T-helper 2 cell treated with Interferon-gamma antibody and Interleukin-4, amounts not matched to agents 100 ng/mL and 5 ng/mL, for 36 hours (primary cell): Measurements from ENCODE around the gene SCARF2. TPM values are rescaled to one million over a fixed set of nuclear protein-coding genes. Genes with fewer than 3 reads are reported as not detected.
"Not testable (repeated sequence)": the region's sequence is repeated elsewhere in the genome, so short reads cannot be mapped to it uniquely, and the experiment has no call there.

ENCODE experiments used
- intact Hi-C: fragments of 100-400 bp; cut with micrococcal nuclease; formaldehyde crosslinking; loops from one replicate; pipeline ENCODE4 v1.15.1; 2023
- total RNA-seq: library from RNA; stranded (reverse); gene quantifications from 2 replicates; pipeline ENCODE4 v1.2.3, GENCODE V29; 2022

Gene SCARF2, protein sequence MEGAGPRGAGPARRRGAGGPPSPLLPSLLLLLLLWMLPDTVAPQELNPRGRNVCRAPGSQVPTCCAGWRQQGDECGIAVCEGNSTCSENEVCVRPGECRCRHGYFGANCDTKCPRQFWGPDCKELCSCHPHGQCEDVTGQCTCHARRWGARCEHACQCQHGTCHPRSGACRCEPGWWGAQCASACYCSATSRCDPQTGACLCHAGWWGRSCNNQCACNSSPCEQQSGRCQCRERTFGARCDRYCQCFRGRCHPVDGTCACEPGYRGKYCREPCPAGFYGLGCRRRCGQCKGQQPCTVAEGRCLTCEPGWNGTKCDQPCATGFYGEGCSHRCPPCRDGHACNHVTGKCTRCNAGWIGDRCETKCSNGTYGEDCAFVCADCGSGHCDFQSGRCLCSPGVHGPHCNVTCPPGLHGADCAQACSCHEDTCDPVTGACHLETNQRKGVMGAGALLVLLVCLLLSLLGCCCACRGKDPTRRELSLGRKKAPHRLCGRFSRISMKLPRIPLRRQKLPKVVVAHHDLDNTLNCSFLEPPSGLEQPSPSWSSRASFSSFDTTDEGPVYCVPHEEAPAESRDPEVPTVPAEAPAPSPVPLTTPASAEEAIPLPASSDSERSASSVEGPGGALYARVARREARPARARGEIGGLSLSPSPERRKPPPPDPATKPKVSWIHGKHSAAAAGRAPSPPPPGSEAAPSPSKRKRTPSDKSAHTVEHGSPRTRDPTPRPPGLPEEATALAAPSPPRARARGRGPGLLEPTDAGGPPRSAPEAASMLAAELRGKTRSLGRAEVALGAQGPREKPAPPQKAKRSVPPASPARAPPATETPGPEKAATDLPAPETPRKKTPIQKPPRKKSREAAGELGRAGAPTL
- total RNA-seq: 1.0 and 1.1 TPM in 2 replicates

GRCh38 chr22:20437613-20438426, at the start of gene SCARF2:
TSS of gene SCARF2 (minus strand) at chr22:20437825. CDS start at chr22:20437754, 71 bp downstream.
- intact Hi-C loops: loop anchor here (10.0 kb wide), 1 partner anchor 283 kb away; the partner anchor contains the start of gene CCDC188

GRCh38 chr22:20486229-20486628, 48.6 kb upstream of the SCARF2 start:
- intact Hi-C loops: no loop called here

DNA sequence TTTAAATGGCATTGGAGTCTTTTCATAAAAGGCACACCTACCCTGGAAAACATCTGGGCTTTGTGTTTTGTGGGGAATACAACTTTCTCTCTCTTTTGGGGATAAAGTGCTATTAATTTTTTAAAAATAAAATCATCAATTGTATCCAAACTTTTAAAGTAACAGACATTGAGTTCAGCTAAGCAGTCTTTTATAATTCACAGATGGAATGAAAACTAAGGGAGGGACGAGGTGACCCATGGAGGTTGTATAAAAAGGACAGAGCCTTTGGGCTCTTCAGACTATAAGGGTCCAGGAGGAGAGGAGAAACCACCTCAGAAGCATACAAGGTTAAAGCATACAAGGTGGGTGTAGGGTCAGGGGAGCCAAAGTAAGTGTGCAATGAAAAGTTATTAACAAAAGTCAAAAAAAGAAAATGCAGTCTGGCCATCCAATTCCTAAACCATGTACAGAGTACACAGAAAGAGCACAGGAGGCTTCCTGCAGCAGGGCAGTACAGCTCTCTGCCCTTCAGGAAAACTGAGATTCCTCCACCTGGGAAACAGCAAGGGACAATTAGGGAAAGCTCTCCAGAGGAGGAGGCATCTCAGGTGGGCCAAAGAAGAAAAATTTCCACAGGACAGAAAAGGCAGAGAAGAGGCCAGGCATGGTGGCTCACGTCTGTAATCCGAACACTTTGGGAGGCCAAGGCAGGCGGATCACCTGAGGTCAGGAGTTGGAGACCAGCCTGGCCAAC, 47.5 kb upstream of the SCARF2 start:
- intact Hi-C loops: no loop called here

- intact Hi-C loops: no loop called here
Measured at GRCh38 chr22:20483771-20484170, 46.1 kb upstream of the SCARF2 start.

GRCh38 chr22:20483143-20483506, 45.5 kb upstream of the SCARF2 start:
- intact Hi-C loops: not testable (repeated sequence)

- intact Hi-C loops: no loop called here
Measured at GRCh38 chr22:20479612-20480196, 42.1 kb upstream of the SCARF2 start.

DNA sequence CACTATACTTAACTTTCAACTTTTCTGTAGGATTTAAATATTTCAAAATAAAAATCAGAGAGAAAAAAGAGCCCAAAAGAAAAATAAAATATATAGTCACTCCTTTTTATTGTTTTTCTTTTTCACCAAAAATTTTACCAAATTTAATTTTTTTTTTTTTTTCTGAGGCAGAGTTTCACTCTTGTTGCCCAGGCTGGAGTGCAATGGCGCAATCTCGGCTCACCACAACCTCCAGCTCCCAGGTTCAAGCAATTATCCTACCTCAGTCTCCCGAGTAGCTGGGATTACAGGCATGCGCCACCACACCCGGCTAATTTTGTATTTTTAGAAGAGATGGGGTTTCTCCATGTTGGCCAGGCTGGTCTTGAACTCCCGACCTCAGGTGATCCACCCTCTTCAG, 40.4 kb upstream of the SCARF2 start:
- intact Hi-C loops: not testable (repeated sequence)

- intact Hi-C loops: loop anchor here (1.0 kb wide), 1 partner anchor 21 kb away; no protein-coding TSS in a partner anchor
Measured at GRCh38 chr22:20475569-20475968, 37.9 kb upstream of the SCARF2 start.

DNA sequence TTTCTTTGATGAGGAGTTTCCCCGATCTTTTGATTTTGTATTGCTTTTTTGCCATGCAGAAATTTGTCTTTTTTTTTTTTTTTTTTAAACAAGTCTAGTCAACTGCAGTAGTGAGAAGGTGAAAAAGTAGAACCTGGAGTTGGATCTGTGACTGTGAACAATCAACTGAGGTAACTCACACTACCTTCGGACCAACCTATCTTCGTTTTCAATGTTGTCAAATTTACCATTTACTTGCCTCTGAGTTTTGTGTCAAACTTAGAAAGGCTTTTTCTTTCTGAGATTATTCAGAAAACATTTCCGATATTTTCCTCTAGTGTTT, 37.5 kb upstream of the SCARF2 start:
- intact Hi-C loops: loop anchor here (1.0 kb wide), 1 partner anchor 21 kb away; no protein-coding TSS in a partner anchor

DNA sequence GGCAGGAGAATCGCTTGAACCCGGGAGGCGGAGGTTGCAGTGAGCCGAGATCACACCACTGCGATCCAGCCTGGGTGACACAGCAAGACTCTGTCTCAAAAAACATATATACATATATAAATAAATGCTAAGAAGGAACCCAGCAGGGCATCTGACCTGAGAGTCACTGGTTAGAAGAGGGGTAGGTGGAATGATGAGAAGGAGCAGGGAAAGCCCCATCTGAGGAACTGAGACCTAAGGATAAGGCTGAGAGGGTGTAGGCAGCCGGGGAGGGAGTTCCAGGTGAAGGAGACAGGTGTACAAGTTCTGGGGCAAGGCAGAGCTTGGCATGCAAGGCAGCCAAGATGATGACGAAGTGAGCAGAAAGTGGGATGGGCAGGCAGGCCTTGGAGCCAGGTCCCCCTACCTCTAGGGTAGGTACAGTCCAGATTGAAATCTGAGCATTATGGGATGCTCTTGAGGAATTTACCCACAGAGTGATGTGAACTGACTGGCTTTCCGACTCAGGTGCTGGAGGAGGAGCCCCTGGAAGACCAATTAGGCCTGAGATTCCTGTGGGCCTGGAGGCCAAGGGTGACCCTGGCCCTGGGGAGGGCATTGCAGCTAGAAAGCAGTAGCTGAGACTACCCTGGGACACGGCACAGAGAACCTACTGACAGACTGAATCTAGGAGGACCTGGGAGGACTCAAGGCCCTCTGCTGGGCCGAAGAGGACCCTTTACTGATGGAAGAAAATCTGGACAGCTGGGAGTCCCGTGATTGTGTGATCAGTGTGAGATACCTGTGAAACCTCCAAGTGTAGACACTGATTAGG, 35.2 kb upstream of the SCARF2 start:
- intact Hi-C loops: no loop called here

- intact Hi-C loops: no loop called here
Measured at GRCh38 chr22:20471126-20471833, 33.7 kb upstream of the SCARF2 start.

GRCh38 chr22:20470525-20470924, 32.9 kb upstream of the SCARF2 start:
- intact Hi-C loops: not testable (repeated sequence)

DNA sequence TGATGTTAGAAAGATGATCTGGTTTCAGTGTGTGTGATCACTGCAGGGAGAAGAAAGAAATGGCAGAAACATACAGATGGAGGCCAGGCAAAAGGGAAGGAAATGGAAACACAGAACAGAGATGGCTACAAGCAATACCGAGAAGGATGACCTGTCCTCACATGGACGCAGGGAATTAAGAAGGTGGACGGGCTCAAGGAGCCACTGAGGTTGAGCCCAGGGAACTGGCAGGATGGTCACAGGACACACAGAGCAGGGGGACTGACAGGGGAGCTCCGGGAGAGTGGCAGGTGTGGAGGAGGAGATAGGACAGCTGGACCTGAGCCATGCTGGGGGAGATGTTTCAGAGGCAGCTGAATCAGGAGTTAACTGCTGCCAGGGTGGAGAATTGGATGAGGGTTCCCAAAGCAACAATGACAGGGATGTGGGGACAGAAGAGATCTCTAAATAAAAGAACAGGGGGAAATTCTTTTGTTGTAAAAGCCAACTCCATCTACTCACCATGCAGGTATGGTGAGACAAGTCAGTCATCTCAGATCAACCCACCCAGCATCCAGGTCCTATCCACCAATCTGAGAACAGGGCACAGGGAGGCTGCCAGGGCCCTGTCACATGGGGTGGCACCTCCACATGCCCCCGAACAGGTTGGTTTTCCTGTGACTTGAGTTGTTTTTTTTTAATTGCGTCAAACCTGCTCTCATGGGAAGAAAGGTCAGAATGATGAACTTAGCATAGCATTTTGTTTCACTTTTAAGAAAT, 31.7 kb upstream of the SCARF2 start:
- intact Hi-C loops: no loop called here

DNA sequence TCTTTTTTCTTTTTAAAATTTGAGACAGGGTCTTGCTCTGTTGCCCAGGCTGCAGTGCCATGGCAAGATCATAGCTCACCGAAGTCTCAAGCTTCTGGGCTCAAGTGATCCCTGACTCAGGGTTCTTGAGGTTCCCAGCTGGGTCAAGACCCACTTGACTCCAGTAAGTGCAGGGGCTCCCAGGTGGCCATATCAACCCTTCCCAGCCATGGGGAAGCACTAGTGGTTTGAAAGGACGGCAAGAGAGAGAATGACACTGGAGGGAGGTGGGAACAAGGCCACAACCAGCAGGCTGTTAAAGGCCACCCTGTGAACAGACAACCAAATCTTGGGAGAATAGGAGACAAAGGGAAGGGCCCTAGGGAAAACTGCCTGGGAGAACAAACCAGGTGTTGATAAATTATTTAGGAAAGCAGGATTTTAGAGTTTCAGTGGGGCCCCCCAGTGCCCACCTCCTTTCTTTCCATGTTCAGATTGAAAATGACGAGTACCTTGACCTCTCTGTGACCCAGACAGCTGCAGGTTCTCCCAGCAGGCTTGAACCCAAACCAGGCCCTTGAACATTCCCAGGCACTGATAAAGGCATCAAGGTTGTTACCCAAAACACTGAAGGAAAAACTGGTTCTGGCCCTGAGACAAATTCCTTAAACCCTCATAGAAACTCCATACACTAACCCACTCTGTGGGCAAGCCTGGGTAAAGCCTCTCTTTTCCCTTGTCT, 29.2 kb upstream of the SCARF2 start:
- intact Hi-C loops: no loop called here

GRCh38 chr22:20465759-20466077, 28.1 kb upstream of the SCARF2 start:
- intact Hi-C loops: no loop called here

GRCh38 chr22:20464912-20465758, 27.5 kb upstream of the SCARF2 start:
- intact Hi-C loops: loop anchor here (1.0 kb wide), 1 partner anchor 31 kb away; no protein-coding TSS in a partner anchor
